Spleen (tissue), 7 donors: Measurements from ENCODE around the gene NFIB.

Experiments used
- POLR2A ChIP-seq, 3 donors: fragments of 450-650 bp; IDR thresholded peaks; one replicate each; pipeline ENCODE4 v1.5.1; 2017; ENCODE audit warnings: antibody characterized with exemption in 3 of 3, mild to moderate bottlenecking in 1 of 3
- POLR2AphosphoS5 ChIP-seq, 3 donors: sonication (generic); formaldehyde crosslinking; IDR thresholded peaks; one replicate each; pipeline ENCODE4 v1.5.1; 2017; ENCODE audit warnings: antibody characterized with exemption in 3 of 3
- TF ChIP-seq, protein P1 (sequence below), 11 experiments: fragments of 200-600 bp in 7 of 11; fragments of 450-650 bp in 4 of 11; sonication (generic) in 4 of 11; IDR thresholded peaks in 8 of 11; conservative IDR thresholded peaks in 3 of 11; 1 replicate in 7 of 11; 2 replicates in 4 of 11; pipeline versions ENCODE4 v1.4.0 to v1.8.0; 2016 to 2021; ENCODE audit warnings: antibody characterized with exemption in 11 of 11, inconsistent platforms in 4 of 11, mild to moderate bottlenecking in 1 of 11
- donor health status: DM: no; HTN: no; CAD: no; lungs with moderate emphysema.
- donor health status: DM: no; HTN: no; CAD: no.
- donor health status: DM: no; HTN: no; CAD: no.

DNA sequence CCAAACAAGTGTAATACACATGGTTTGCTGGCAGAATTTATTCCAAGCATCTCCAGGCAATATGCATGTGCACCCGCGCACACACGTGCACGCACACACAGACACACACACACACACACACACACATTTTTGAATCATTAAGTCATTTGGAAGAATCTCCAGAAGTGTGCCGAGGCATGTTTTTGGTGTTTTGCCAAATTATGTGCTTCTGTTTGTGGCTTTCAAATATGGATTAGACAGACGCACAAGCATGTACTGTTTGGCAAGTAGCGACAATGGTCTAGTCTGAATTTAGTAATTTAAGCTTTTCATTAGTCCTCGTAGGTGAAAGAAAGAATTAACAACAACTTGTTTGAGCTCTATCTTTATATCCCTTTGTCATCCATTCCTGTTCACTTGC, 36.7 kb downstream of the NFIB start:
- TF ChIP-seq POLR2A (IDR thresholded peaks at IDR 0.05), result no peak
- TF ChIP-seq, protein P1, sequence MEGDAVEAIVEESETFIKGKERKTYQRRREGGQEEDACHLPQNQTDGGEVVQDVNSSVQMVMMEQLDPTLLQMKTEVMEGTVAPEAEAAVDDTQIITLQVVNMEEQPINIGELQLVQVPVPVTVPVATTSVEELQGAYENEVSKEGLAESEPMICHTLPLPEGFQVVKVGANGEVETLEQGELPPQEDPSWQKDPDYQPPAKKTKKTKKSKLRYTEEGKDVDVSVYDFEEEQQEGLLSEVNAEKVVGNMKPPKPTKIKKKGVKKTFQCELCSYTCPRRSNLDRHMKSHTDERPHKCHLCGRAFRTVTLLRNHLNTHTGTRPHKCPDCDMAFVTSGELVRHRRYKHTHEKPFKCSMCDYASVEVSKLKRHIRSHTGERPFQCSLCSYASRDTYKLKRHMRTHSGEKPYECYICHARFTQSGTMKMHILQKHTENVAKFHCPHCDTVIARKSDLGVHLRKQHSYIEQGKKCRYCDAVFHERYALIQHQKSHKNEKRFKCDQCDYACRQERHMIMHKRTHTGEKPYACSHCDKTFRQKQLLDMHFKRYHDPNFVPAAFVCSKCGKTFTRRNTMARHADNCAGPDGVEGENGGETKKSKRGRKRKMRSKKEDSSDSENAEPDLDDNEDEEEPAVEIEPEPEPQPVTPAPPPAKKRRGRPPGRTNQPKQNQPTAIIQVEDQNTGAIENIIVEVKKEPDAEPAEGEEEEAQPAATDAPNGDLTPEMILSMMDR (IDR thresholded peaks at IDR 0.05 in 8 of 11, conservative IDR thresholded peaks at IDR 0.05 in 3 of 11), result no peak
- no peak for TF ChIP-seq POLR2AphosphoS5 (IDR thresholded peaks at IDR 0.05)
